OCI-LY7 (cell line): ENCODE measurements around the gene MRAS. TPM values are rescaled to one million over a fixed set of nuclear protein-coding genes. Genes with fewer than 3 reads are reported as not detected.

Experiments
- BruUV-seq: library from RNA; stranded (reverse); fragments of 400-500 nt; replicated peaks from 2 replicates; lab custom pipeline; 2021; lab: Mats Ljungman, UMichigan
- CTCF ChIA-PET: fragments of 300-600 bp; sonication (Branson Sonifier 250); formaldehyde crosslinking; loops from one replicate; lab custom pipeline; 2022; ENCODE audit warnings: antibody characterized with exemption; ENCODE audit not compliant: unreplicated experiment; lab: Charles Lee
- POLR2A ChIA-PET: fragments of 300-600 bp; sonication (Branson Sonifier 250); formaldehyde crosslinking; loops from one replicate; lab custom pipeline; 2022; ENCODE audit warnings: antibody characterized with exemption; lab: Charles Lee
- DNase-seq: peaks from one replicate; pipeline ENCODE4 v3.0.0-alpha.2; 2015; ENCODE audit warnings: low spot score
- H2AFZ ChIP-seq: fragments of 200-600 bp; sonication (generic), shearing (Covaris generic); 2 replicates; pipeline ENCODE4 v1.6.1; 2014; ENCODE audit warnings: mild to moderate bottlenecking, antibody characterized with exemption, low read length, moderate library complexity
- H3K27ac ChIP-seq: fragments of 200-600 bp; sonication (generic); 2 replicates; pipeline ENCODE4 v1.5.1; 2014; ENCODE audit warnings: mixed run types, low read depth, mild to moderate bottlenecking, moderate library complexity, low read length, inconsistent platforms; ENCODE audit not compliant: poor library complexity, severe bottlenecking
- H3K36me3 ChIP-seq: fragments of 200-600 bp; sonication (generic); 2 replicates; pipeline ENCODE4 v1.6.1; 2014; ENCODE audit warnings: mild to moderate bottlenecking, antibody characterized with exemption, low read length, moderate library complexity, mixed read lengths; ENCODE audit not compliant: insufficient read depth
- H3K4me1 ChIP-seq: fragments of 200-600 bp; sonication (generic); 2 replicates; pipeline ENCODE4 v1.5.1; 2014; ENCODE audit warnings: mild to moderate bottlenecking, low read length; ENCODE audit not compliant: insufficient read depth, poor library complexity, severe bottlenecking
- H3K4me2 ChIP-seq: fragments of 200-600 bp; sonication (generic); 2 replicates; pipeline ENCODE4 v1.6.1; 2014; ENCODE audit warnings: mild to moderate bottlenecking, low read length
- H3K4me3 ChIP-seq: fragments of 200-600 bp; sonication (generic); 2 replicates; pipeline ENCODE4 v1.5.1; 2014; ENCODE audit warnings: mild to moderate bottlenecking, low read depth, low read length; ENCODE audit not compliant: poor library complexity, severe bottlenecking
- H3K79me2 ChIP-seq: fragments of 200-600 bp; sonication (generic); 2 replicates; pipeline ENCODE4 v1.6.1; 2016; ENCODE audit warnings: low read depth, mild to moderate bottlenecking, low read length, moderate library complexity, mixed read lengths; ENCODE audit not compliant: insufficient read depth
- H3K9me2 ChIP-seq: fragments of 200-600 bp; sonication (generic); 2 replicates; pipeline ENCODE4 v1.6.1; 2016; ENCODE audit warnings: mild to moderate bottlenecking, low read length, mixed read lengths; ENCODE audit not compliant: insufficient read depth
- H3K9me3 ChIP-seq: fragments of 200-600 bp; sonication (generic); 2 replicates; pipeline ENCODE4 v1.6.1; 2014; ENCODE audit warnings: mild to moderate bottlenecking, mixed run types, low read length, mixed read lengths
- H4K20me1 ChIP-seq: fragments of 200-600 bp; sonication (generic); 2 replicates; pipeline ENCODE4 v1.6.1; 2014; ENCODE audit warnings: mild to moderate bottlenecking, antibody characterized with exemption, low read length, moderate library complexity, mixed read lengths; ENCODE audit not compliant: insufficient read depth
- CTCF ChIP-seq: fragments of 200-600 bp; sonication (generic); conservative IDR thresholded peaks from 2 replicates; pipeline ENCODE4 v1.5.1; 2014; ENCODE audit warnings: mild to moderate bottlenecking, antibody characterized with exemption, low read length, moderate library complexity, mixed read lengths
- EZH2phosphoT487 ChIP-seq: fragments of 200-600 bp; sonication (generic); IDR thresholded peaks from 2 replicates; pipeline ENCODE4 v1.6.1; 2018; ENCODE audit warnings: low read depth, borderline replicate concordance, mild to moderate bottlenecking, mixed run types, antibody characterized with exemption, low read length, moderate library complexity, mixed read lengths
- intact Hi-C: fragments of 100-400 bp; cut with micrococcal nuclease; formaldehyde crosslinking; loops from one replicate; pipeline ENCODE4 v1.10.0; 2022; ENCODE audit not compliant: unreplicated experiment
- total RNA-seq, 2 experiments: library from RNA; depleted of rRNA in 1 of 2; stranded (reverse); fragments of >200 nt in 1 of 2; shearing (Covaris generic) in 1 of 2; gene quantifications; 2 replicates each; pipeline ENCODE4 v1.2.3, GENCODE V29; 2014 to 2022

MRAS gene
- total RNA-seq, 2 experiments from 2014 or later: not detected

GRCh38 chr3:138381413-138381901, 33.1 kb downstream of the MRAS start:
- Histone ChIP-seq H3K27ac (no peak overlapping the region), H3K36me3 (no peaks in the 10 kb centered on the region), H3K4me1 (no peaks in the 10 kb centered on the region), H3K79me2 (no peaks in the 10 kb centered on the region), H3K4me3 (no peak overlapping the region), H3K9me2 (no peaks in the 10 kb centered on the region), H2AFZ (no peak overlapping the region), H3K4me2 (no peak overlapping the region), H3K9me3 (no peaks in the 10 kb centered on the region), H4K20me1 (no peaks in the 10 kb centered on the region)
- BruUV-seq: no TSS peak
- intact Hi-C loops: no loop called here
- TF ChIP-seq CTCF (no peak), EZH2phosphoT487 (no peak)
- no peak for DNase-seq
- ChIA-PET POLR2A (no interaction called here), CTCF (no interaction called here)

GRCh38 chr3:138381950-138382715, 33.8 kb downstream of the MRAS start:
- Histone ChIP-seq H2AFZ (no peak overlapping the region), H3K9me3 (no peaks in the 10 kb centered on the region), H3K9me2 (no peaks in the 10 kb centered on the region), H3K4me2 (no peak overlapping the region), H3K79me2 (no peaks in the 10 kb centered on the region), H3K36me3 (no peaks in the 10 kb centered on the region), H3K27ac (no peak overlapping the region), H3K4me3 (no peak overlapping the region), H4K20me1 (no peaks in the 10 kb centered on the region), H3K4me1 (no peaks in the 10 kb centered on the region)
- no peak for DNase-seq
- BruUV-seq: no TSS peak
- intact Hi-C loops: no loop called here
- TF ChIP-seq EZH2phosphoT487 (no peak), CTCF (no peak)
- POLR2A ChIA-PET: no interaction called here
- CTCF ChIA-PET: no interaction called here
